Lung (tissue), 12 donors: ENCODE results near the gene KCNMA1. TPM values are rescaled to one million over a fixed set of nuclear protein-coding genes. Genes with fewer than 3 reads are reported as not detected.

Experiments
- ATAC-seq: fragments of 200-7000 bp; cut with Tn5 transposase; one replicate; pipeline ENCODE4 v1.9.1; 2020; ENCODE audit warnings: moderate number of reproducible peaks; ENCODE audit not compliant: insufficient read depth, low FRiP score
- DNase-seq, 3 donors: peaks; one replicate each; pipeline ENCODE4 v3.0.0-alpha.2; 2013 to 2017
- H3K27ac ChIP-seq, 2 donors: one replicate each; pipeline ENCODE4 v1.5.1; 2013; ENCODE audit warnings: mild to moderate bottlenecking in 2 of 2, moderate library complexity in 2 of 2, control low read depth in 1 of 2, inconsistent platforms in 1 of 2, low read depth in 1 of 2, low read length in 1 of 2
- H3K27me3 ChIP-seq, 3 donors: one replicate each; pipeline ENCODE4 v1.5.1; 2013; ENCODE audit warnings: low read length in 2 of 3; ENCODE audit not compliant: control insufficient read depth in 3 of 3, insufficient read depth in 3 of 3
- H3K36me3 ChIP-seq, 4 donors: one replicate each; pipeline ENCODE4 v1.5.1; 2013; ENCODE audit warnings: low read length in 4 of 4, mild to moderate bottlenecking in 1 of 4, moderate library complexity in 1 of 4; ENCODE audit not compliant: control insufficient read depth in 4 of 4, insufficient read depth in 4 of 4
- H3K4me1 ChIP-seq, 5 donors: one replicate each; pipeline ENCODE4 v1.5.1; 2013; ENCODE audit warnings: low read length in 5 of 5, mild to moderate bottlenecking in 2 of 5, moderate library complexity in 1 of 5; ENCODE audit not compliant: control insufficient read depth in 5 of 5, insufficient read depth in 5 of 5
- H3K4me3 ChIP-seq: one replicate; pipeline ENCODE4 v1.5.1; 2013; ENCODE audit warnings: mild to moderate bottlenecking, control low read depth, moderate library complexity
- H3K9ac ChIP-seq, 2 donors: one replicate each; pipeline ENCODE4 v1.5.1; 2013; ENCODE audit warnings: low read length in 2 of 2, control low read depth in 1 of 2; ENCODE audit not compliant: insufficient read depth in 1 of 2
- H3K9me3 ChIP-seq, 4 donors: one replicate each; pipeline ENCODE4 v1.5.1; 2013; ENCODE audit warnings: low read length in 3 of 4, mild to moderate bottlenecking in 1 of 4, moderate library complexity in 1 of 4; ENCODE audit not compliant: control insufficient read depth in 4 of 4, insufficient read depth in 3 of 4
- CTCF ChIP-seq: IDR thresholded peaks from 2 replicates; pipeline ENCODE4 v1.5.1; 2012; ENCODE audit warnings: mild to moderate bottlenecking; ENCODE audit errors: control extremely low read depth, extremely low read depth
- WGBS, 2 donors: extraction: QIAGEN DNeasy Blood & Tissue Kit; methylation state at CpG; one replicate each; pipeline ENCODE4 v1.1.7; 2013; 5-methylcytosine and 5-hydroxymethylcytosine counted together
- polyA plus RNA-seq, 2 donors: library from polyadenylated mRNA; stranded (reverse); fragments of 200-250 nt; gene quantifications; one replicate each; pipeline ENCODE4 v1.2.1, GENCODE V29; 2013
- total RNA-seq, 2 donors: library from RNA; depleted of rRNA in 1 of 2; stranded (reverse); fragments of >200 nt in 1 of 2; gene quantifications; one replicate each; pipeline ENCODE4 v1.2.1, GENCODE V29; 2014 to 2021
- donor health status: control.
- donor health status: control.
- donor health status: Bipolar disorder and iron deficiency.
- donor health status: healthy.
- donor health status: DM: yes; HTN: yes; CAD: no.

KCNMA1 gene
- total and polyA plus RNA-seq, 4 donors, result 3.8 to 13.0 (median 5.5) TPM

DNA sequence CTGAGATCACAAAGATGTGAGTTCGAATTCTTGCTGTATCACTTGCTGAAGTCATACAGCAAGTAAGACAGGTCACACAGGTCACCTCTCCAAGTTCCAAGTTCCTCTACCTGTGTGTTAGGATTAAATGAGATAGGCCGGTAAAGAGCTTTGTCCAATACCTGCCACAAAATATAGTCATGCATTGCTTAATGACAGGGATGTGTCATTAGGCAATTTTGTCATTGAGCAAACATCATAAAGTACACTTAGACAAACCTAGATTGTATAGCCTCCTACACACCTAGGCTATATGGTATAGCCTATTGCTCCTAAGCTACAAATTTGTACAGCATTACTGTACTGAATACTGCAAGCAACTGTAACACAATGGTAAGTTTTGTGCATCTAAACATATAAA lies 469.4 kb downstream of the KCNMA1 start:
- H3K27me3 ChIP-seq, result peaks cover 0 to 14% (median 6%) of the 10 kb centered on the region in 3 donors
- H3K27ac ChIP-seq, result no peak overlapping the region
- H3K4me3 ChIP-seq, result no peak overlapping the region
- no peaks in the 10 kb centered on the region for H3K4me1 ChIP-seq
- 75 to 85% methylated on average over 2 of the region's 2 CpGs for WGBS, 2 donors
- H3K9me3 ChIP-seq, result no peaks in the 10 kb centered on the region
- no peak for TF ChIP-seq CTCF
- DNase-seq (no peak), ATAC-seq (no peak)
- H3K9ac ChIP-seq, result no peak overlapping the region
- no peaks in the 10 kb centered on the region for H3K36me3 ChIP-seq

DNA sequence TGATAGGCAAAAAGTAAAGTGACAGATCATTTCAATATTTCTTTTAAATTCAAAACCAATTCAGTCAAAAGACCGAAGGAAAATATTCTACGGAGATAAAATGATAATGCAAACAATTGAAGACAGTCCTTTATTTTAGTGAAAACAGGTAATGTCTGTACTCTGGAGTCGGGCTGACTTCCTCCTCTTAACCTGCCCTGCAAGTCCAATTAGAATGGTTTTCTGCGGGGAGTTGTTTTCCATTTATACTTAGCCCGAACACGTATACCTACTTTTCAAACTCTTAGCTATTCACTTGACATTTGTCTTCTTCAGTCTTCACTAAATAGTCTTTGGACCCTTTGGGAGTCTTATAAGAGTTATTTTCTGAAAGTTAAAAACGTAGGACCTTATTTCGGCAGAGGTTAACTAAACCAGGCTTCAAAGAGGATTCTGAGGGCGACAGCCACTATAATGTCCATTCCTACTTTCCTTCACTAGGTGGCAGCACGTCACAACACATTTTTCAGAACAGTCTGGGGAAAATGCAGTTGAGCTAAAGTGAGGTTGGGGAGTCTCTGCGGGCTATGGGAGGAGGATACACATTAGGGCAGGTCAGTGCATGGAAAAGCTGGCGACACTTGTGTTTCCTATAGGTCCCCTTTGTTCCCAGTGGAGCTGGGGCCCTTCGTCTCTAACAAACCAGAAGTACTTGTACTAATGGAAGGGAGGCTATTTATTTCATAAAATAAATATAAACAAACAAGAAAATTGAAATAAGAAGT lies 472.0 kb downstream of the KCNMA1 start:
- H3K9me3 ChIP-seq, result no peaks in the 10 kb centered on the region
- H3K36me3 ChIP-seq, result no peaks in the 10 kb centered on the region

DNA sequence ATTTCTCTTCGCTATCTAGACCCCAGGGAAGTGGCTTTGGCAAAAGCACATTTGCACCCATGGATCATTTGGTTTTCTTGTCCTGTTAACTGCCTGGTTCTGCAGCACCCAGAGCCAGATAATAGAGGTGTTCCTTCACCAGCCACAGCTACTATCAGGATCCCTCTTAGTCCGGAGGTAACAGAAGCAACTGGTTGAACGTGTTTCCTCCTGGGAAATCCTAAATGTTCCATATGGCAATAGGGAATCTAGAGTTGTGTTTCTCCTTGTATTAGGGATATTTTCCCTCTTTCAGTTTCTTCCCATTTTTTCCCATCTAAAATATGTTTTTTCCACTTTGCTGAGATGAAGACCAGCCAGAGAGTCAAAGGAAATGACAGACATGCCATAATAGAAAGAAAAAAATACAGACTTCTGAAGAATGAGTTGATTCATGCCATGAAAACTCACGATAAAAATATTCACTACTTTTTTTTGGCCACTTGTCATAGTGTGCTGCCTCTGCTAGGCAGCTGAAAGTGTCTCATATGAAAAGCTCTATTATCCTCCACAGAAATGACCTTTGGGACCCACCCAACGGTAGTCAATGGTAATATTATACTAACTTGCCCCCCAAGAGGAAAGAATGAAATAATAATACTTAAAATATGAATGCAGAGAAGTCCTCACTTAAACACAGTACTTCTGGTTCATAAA lies 472.8 kb downstream of the KCNMA1 start:
- Histone ChIP-seq H3K4me3 (no peak overlapping the region), H3K9me3 (no peaks in the 10 kb centered on the region), H3K27ac (no peak overlapping the region), H3K36me3 (no peaks in the 10 kb centered on the region), H3K27me3 (peaks cover 0 to 9% (median 8%) of the 10 kb centered on the region in 3 donors), H3K4me1 (no peaks in the 10 kb centered on the region), H3K9ac (no peak overlapping the region)
- no peak for DNase-seq
- ATAC-seq, result no peak
- WGBS, 2 donors, result 56 to 75% methylated on average over 5 of the region's 5 CpGs
- TF ChIP-seq CTCF, result no peak

More for the DNA sequence above, 472.0 kb downstream of the KCNMA1 start:
- Histone ChIP-seq H3K4me3 (no peak overlapping the region), H3K9ac (no peak overlapping the region), H3K27me3 (peaks cover 0 to 9% (median 8%) of the 10 kb centered on the region in 3 donors), H3K27ac (no peak overlapping the region), H3K4me1 (no peaks in the 10 kb centered on the region)
- 23% methylated on average over 13 of the region's 13 CpGs for WGBS, 2 donors
- TF ChIP-seq CTCF, result peak; percentile 56
- ATAC-seq (peak; percentile 22), DNase-seq (peak; percentile 62 to 79 (median 76))
